B cell (primary cell): ENCODE results near the gene SULT2B1. TPM values are rescaled to one million over a fixed set of nuclear protein-coding genes. Genes with fewer than 3 reads are reported as not detected.

Source experiments
- ATAC-seq: fragments of 200-7000 bp; cut with Tn5 transposase; one replicate; pipeline ENCODE4 v1.10.0; 2021; ENCODE audit warnings: low read depth, mild to moderate bottlenecking, moderate number of reproducible peaks, moderate library complexity
- CTCF ChIA-PET: fragments of 350-600 bp; sonication (Branson Sonifier 250); formaldehyde crosslinking; loops from one replicate; lab custom pipeline; 2021; ENCODE audit warnings: antibody characterized with exemption, inconsistent platforms; lab: Charles Lee
- POLR2A ChIA-PET: fragments of 350-600 bp; sonication (Branson Sonifier 250); formaldehyde crosslinking; loops from one replicate; lab custom pipeline; 2021; ENCODE audit warnings: antibody characterized with exemption; lab: Charles Lee
- DNase-seq: peaks from one replicate; pipeline ENCODE4 v3.0.0; 2013
- H2AFZ ChIP-seq: 2 replicates; pipeline ENCODE4 v1.6.1; 2012; ENCODE audit warnings: mild to moderate bottlenecking, low read depth, low read length; ENCODE audit not compliant: insufficient read depth, poor library complexity, severe bottlenecking
- H3K27ac ChIP-seq, 2 donors: 1 replicate in 1 of 2; 2 replicates in 1 of 2; pipeline ENCODE4 v1.5.1; 2012 to 2013; ENCODE audit warnings: low read length in 2 of 2, mild to moderate bottlenecking in 2 of 2, moderate library complexity in 1 of 2
- H3K27me3 ChIP-seq, 4 experiments: fragments of 200-600 bp in 1 of 4; sonication (generic) in 1 of 4; replicated peaks in 1 of 4; 1 replicate in 2 of 4; 2 replicates in 2 of 4; pipeline versions ENCODE4 v1.6.1 to v1.7.0; 2013 to 2016; ENCODE audit warnings: low read length in 3 of 4, mild to moderate bottlenecking in 2 of 4, mixed read lengths in 1 of 4, moderate library complexity in 1 of 4; ENCODE audit not compliant: insufficient read depth in 4 of 4, control insufficient read depth in 3 of 4; ENCODE audit errors: control extremely low read depth in 1 of 4
- H3K36me3 ChIP-seq, 2 experiments: replicated peaks in 1 of 2; 1 replicate in 1 of 2; 2 replicates in 1 of 2; pipeline versions ENCODE4 v1.6.1 to v1.7.1; 2013; ENCODE audit warnings: low read length in 1 of 2; ENCODE audit not compliant: insufficient read depth in 2 of 2, control insufficient read depth in 1 of 2; ENCODE audit errors: control extremely low read depth in 1 of 2, extremely low read depth in 1 of 2
- H3K4me1 ChIP-seq, 2 donors: fragments of 200-600 bp in 1 of 2; sonication (generic) in 1 of 2; 1 replicate in 1 of 2; 2 replicates in 1 of 2; pipeline versions ENCODE4 v1.5.1 to v1.6.1; 2013 to 2017; ENCODE audit warnings: low read length in 2 of 2; ENCODE audit not compliant: control insufficient read depth in 2 of 2, insufficient read depth in 2 of 2
- H3K4me2 ChIP-seq: replicated peaks from 2 replicates; pipeline ENCODE3; 2012; ENCODE audit warnings: mild to moderate bottlenecking, low read depth, low read length; ENCODE audit not compliant: poor library complexity, severe bottlenecking
- H3K4me3 ChIP-seq, 5 experiments: fragments of 200-600 bp in 1 of 5; sonication (generic) in 1 of 5; 1 replicate in 3 of 5; 2 replicates in 2 of 5; pipeline versions ENCODE4 v1.5.1 to v1.7.0; 2011 to 2016; ENCODE audit warnings: low read length in 4 of 5, mild to moderate bottlenecking in 4 of 5, low read depth in 2 of 5, control low read depth in 1 of 5, moderate library complexity in 1 of 5; ENCODE audit not compliant: insufficient read depth in 1 of 5; ENCODE audit errors: control extremely low read depth in 1 of 5, extremely low read depth in 1 of 5
- H3K79me2 ChIP-seq: fragments of 200-600 bp; sonication (generic); one replicate; pipeline ENCODE4 v1.6.0; 2016; ENCODE audit warnings: low read length; ENCODE audit not compliant: control insufficient read depth, insufficient read depth
- H3K9ac ChIP-seq: fragments of 200-600 bp; sonication (generic); 2 replicates; pipeline ENCODE4 v1.6.1; 2017; ENCODE audit warnings: mild to moderate bottlenecking, low read length, moderate library complexity
- H3K9me3 ChIP-seq, 3 donors: one replicate each; pipeline versions ENCODE4 v1.6.1 to v1.7.1; 2013; ENCODE audit warnings: low read length in 2 of 3; ENCODE audit not compliant: control insufficient read depth in 2 of 3, insufficient read depth in 1 of 3; ENCODE audit errors: control extremely low read depth in 1 of 3
- H4K20me1 ChIP-seq: 2 replicates; pipeline ENCODE4 v1.6.0; 2012; ENCODE audit warnings: mild to moderate bottlenecking, low read length; ENCODE audit not compliant: insufficient read depth, control insufficient read depth, poor library complexity, severe bottlenecking
- H3K27ac Mint-ChIP-seq: one replicate; pipeline ENCODE4 v1.8.0; 2021; ENCODE audit warnings: mixed read lengths
- H3K27me3 Mint-ChIP-seq: one replicate; pipeline ENCODE4 v1.8.0; 2021; ENCODE audit warnings: mixed read lengths
- H3K4me1 Mint-ChIP-seq: one replicate; pipeline ENCODE4 v1.8.0; 2021; ENCODE audit warnings: mixed read lengths
- H3K4me3 Mint-ChIP-seq: one replicate; pipeline ENCODE4 v1.8.0; 2021; ENCODE audit warnings: mixed read lengths
- H3K9me3 Mint-ChIP-seq: one replicate; pipeline ENCODE4 v1.8.0; 2022; ENCODE audit warnings: mixed read lengths; ENCODE audit not compliant: insufficient read depth
- CTCF ChIP-seq: fragments of 200-600 bp; IDR thresholded peaks from one replicate; pipeline ENCODE4 v1.8.0; 2022; ENCODE audit warnings: antibody characterized with exemption, mild to moderate bottlenecking
- EZH2 ChIP-seq: IDR thresholded peaks from 2 replicates; pipeline ENCODE4 v1.6.1; 2012; ENCODE audit warnings: borderline replicate concordance, low read depth, mild to moderate bottlenecking, moderate library complexity, low read length; ENCODE audit not compliant: insufficient read depth, poor library complexity, severe bottlenecking
- WGBS: methylation state at CpG from one replicate; pipeline ENCODE4 v1.1.5; 2013; ENCODE audit warnings: missing lambda C conversion rate; ENCODE audit not compliant: insufficient coverage; 5-methylcytosine and 5-hydroxymethylcytosine counted together
- intact Hi-C: fragments of 100-400 bp; cut with micrococcal nuclease; formaldehyde crosslinking; loops from one replicate; pipeline ENCODE4 v1.10.0; 2022
- polyA plus RNA-seq: library from polyadenylated mRNA; depleted of rRNA; stranded (reverse); fragments of >200 nt; gene quantifications from 2 replicates; pipeline ENCODE4 v1.2.3, GENCODE V29; 2012
- total RNA-seq, 2 donors: library from RNA; stranded (reverse); fragments of 120-200 nt in 1 of 2; gene quantifications; 1 replicate in 1 of 2; 2 replicates in 1 of 2; pipeline versions ENCODE4 v1.2.3 to v1.2.4, GENCODE V29; 2013 to 2022

Gene SULT2B1
- total and polyA plus RNA-seq, 2 donors (not counting 1 experiment from before 2014, with no cell fraction given), result not detected

- no peak overlapping the region for H3K9ac ChIP-seq
- H3K4me1 ChIP-seq, result no peaks in the 10 kb centered on the region
- H3K36me3 ChIP-seq, result no peaks in the 10 kb centered on the region
- H3K79me2 ChIP-seq, result no peaks in the 10 kb centered on the region
- peaks cover 0 to 3% (median 0%) of the 10 kb centered on the region in 4 experiments for H3K27me3 ChIP-seq
- H3K4me2 ChIP-seq, result no peak overlapping the region
- H3K4me3 ChIP-seq, result no peak overlapping the region
- H3K27ac ChIP-seq, result no peak overlapping the region
- ChIA-PET POLR2A (no interaction called here), CTCF (no interaction called here)
- intact Hi-C loops, result no loop called here
- 88% methylated on average over 24 of the region's 25 CpGs for WGBS
- H4K20me1 ChIP-seq, result no peaks in the 10 kb centered on the region
- no peaks in the 10 kb centered on the region for H3K27me3 Mint-ChIP-seq
- no peaks in the 10 kb centered on the region for H3K4me1 Mint-ChIP-seq
- H3K9me3 Mint-ChIP-seq, result no peaks in the 10 kb centered on the region
- H3K9me3 ChIP-seq, result no peaks in the 10 kb centered on the region
- ATAC-seq (no peak), DNase-seq (no peak)
- H3K27ac Mint-ChIP-seq, result no peak overlapping the region
- no peak for TF ChIP-seq CTCF
- TF ChIP-seq EZH2, result no peak
- no peak overlapping the region for H3K4me3 Mint-ChIP-seq
- H2AFZ ChIP-seq, result no peak overlapping the region
Observed at GRCh38 chr19:48544856-48545750, 6.9 kb upstream of the SULT2B1 start.

- TF ChIP-seq CTCF (no peak), EZH2 (no peak)
- no peaks in the 10 kb centered on the region for H4K20me1 ChIP-seq
- H3K4me3 ChIP-seq, result no peak overlapping the region
- H3K36me3 ChIP-seq, result no peaks in the 10 kb centered on the region
- H3K9me3 ChIP-seq, result no peaks in the 10 kb centered on the region
- ATAC-seq (no peak), DNase-seq (no peak)
- Mint-ChIP-seq H3K27me3 (peaks cover 5% of the 10 kb centered on the region), H3K4me3 (no peak overlapping the region), H3K9me3 (no peaks in the 10 kb centered on the region), H3K4me1 (no peaks in the 10 kb centered on the region), H3K27ac (no peak overlapping the region)
- intact Hi-C loops, result no loop called here
- peaks cover 0 to 3% (median 1%) of the 10 kb centered on the region in 4 experiments for H3K27me3 ChIP-seq
- WGBS, result no CpG with 5 or more reads among the region's 1 CpG
- ChIA-PET CTCF (no interaction called here), POLR2A (no interaction called here)
- no peak overlapping the region for H3K4me2 ChIP-seq
- no peaks in the 10 kb centered on the region for H3K4me1 ChIP-seq
- H3K9ac ChIP-seq, result no peak overlapping the region
- H3K79me2 ChIP-seq, result no peaks in the 10 kb centered on the region
- H3K27ac ChIP-seq, result no peak overlapping the region
- no peak overlapping the region for H2AFZ ChIP-seq
Observed at GRCh38 chr19:48547722-48548121, 4.2 kb upstream of the SULT2B1 start.
